OCI-LY3 (cell line): Measurements from ENCODE around the gene DENND2A.

Source experiments
- H2AFZ ChIP-seq: fragments of 200-600, 300-600 bp; shearing (Covaris generic); 2 replicates; pipeline ENCODE4 v1.6.0; 2014; ENCODE audit warnings: antibody characterized with exemption, low read depth, low read length
- H3K27ac ChIP-seq: fragments of 200-600, 300-600 bp; sonication (generic); 2 replicates; pipeline ENCODE4 v1.5.1; 2014; ENCODE audit warnings: mild to moderate bottlenecking, low read length, moderate library complexity, mixed read lengths
- H3K27me3 ChIP-seq: fragments of 200-600, 300-600 bp; sonication (generic); 2 replicates; pipeline ENCODE4 v1.6.1; 2014; ENCODE audit warnings: low read depth, low read length, mixed read lengths
- H3K36me3 ChIP-seq: fragments of 200-600, 300-600 bp; sonication (generic); replicated peaks from 2 replicates; pipeline ENCODE3; 2014; ENCODE audit warnings: low read depth, low read length, mixed read lengths
- H3K4me1 ChIP-seq: fragments of 300-600, 200-600 bp; sonication (generic); 2 replicates; pipeline ENCODE4 v1.6.1; 2014; ENCODE audit warnings: low read length, mixed read lengths
- H3K4me2 ChIP-seq: fragments of 200-600, 300-600 bp; sonication (generic); 2 replicates; pipeline ENCODE4 v1.6.1; 2014; ENCODE audit warnings: low read length, mixed read lengths
- H3K4me3 ChIP-seq: fragments of 300-600, 200-600 bp; sonication (generic); 2 replicates; pipeline ENCODE4 v1.5.1; 2014; ENCODE audit warnings: antibody characterized with exemption, mild to moderate bottlenecking, low read length, moderate library complexity
- H3K79me2 ChIP-seq: fragments of 300-600, 200-600 bp; shearing (Covaris generic); 2 replicates; pipeline ENCODE4 v1.6.1; 2014; ENCODE audit warnings: mild to moderate bottlenecking, low read length, mixed read lengths
- H3K9ac ChIP-seq: fragments of 300-600, 200-600 bp; shearing (Covaris generic); 2 replicates; pipeline ENCODE4 v1.6.0; 2014; ENCODE audit warnings: mild to moderate bottlenecking, low read length, moderate library complexity
- H3K9me3 ChIP-seq: fragments of 200-600, 300-600 bp; shearing (Covaris generic); 2 replicates; pipeline ENCODE4 v1.6.1; 2014; ENCODE audit warnings: low read length, mixed read lengths; ENCODE audit not compliant: insufficient read depth
- H4K20me1 ChIP-seq: fragments of 200-600, 300-600 bp; sonication (generic); 2 replicates; pipeline ENCODE4 v1.6.1; 2016; ENCODE audit warnings: low read length, mixed read lengths; ENCODE audit not compliant: insufficient read depth
- CTCF ChIP-seq: fragments of 200-600, 300-600 bp; sonication (generic); IDR thresholded peaks from 2 replicates; pipeline ENCODE4 v1.5.1; 2014; ENCODE audit warnings: antibody characterized with exemption, low read length, low read depth
- EZH2phosphoT487 ChIP-seq: fragments of 200-600 bp; shearing (Covaris generic); IDR thresholded peaks from 2 replicates; pipeline ENCODE4 v1.6.1; 2018; ENCODE audit warnings: antibody characterized with exemption, mixed run types, low read depth

DENND2A gene

GRCh38 chr7:140643416-140643815 is 2.8 kb upstream of the DENND2A start:
- H2AFZ ChIP-seq: no peak overlapping the region
- H3K27ac ChIP-seq: no peak overlapping the region
- H3K36me3 ChIP-seq: no peaks in the 10 kb centered on the region
- H3K9me3 ChIP-seq: no peaks in the 10 kb centered on the region
- TF ChIP-seq CTCF: no peak
- no peak for TF ChIP-seq EZH2phosphoT487
- H3K79me2 ChIP-seq: no peaks in the 10 kb centered on the region
- no peak overlapping the region for H3K9ac ChIP-seq
- H3K27me3 ChIP-seq: no peaks in the 10 kb centered on the region; the same call in 1 of the 2 replicates
- no peak overlapping the region for H3K4me2 ChIP-seq
- no peaks in the 10 kb centered on the region for H3K4me1 ChIP-seq
- H4K20me1 ChIP-seq: no peaks in the 10 kb centered on the region
- no peak overlapping the region for H3K4me3 ChIP-seq

- H3K9ac ChIP-seq: no peak overlapping the region
- H3K27ac ChIP-seq: no peak overlapping the region
- no peaks in the 10 kb centered on the region for H3K36me3 ChIP-seq
- no peaks in the 10 kb centered on the region for H3K4me1 ChIP-seq
- TF ChIP-seq EZH2phosphoT487 (no peak), CTCF (no peak)
- no peak overlapping the region for H2AFZ ChIP-seq
- H3K9me3 ChIP-seq: no peaks in the 10 kb centered on the region
- peaks cover 10% of the 10 kb centered on the region for H3K27me3 ChIP-seq
- H3K4me2 ChIP-seq: no peak overlapping the region
- no peak overlapping the region for H3K4me3 ChIP-seq
- H4K20me1 ChIP-seq: no peaks in the 10 kb centered on the region
- H3K79me2 ChIP-seq: no peaks in the 10 kb centered on the region
Observed at GRCh38 chr7:140641524-140642195, 1.0 kb upstream of the DENND2A start.

GRCh38 chr7:140640060-140640637 is 464 bp downstream of the DENND2A start:
- Histone ChIP-seq H3K27me3 (peaks cover 10% of the 10 kb centered on the region), H3K79me2 (no peaks in the 10 kb centered on the region), H3K4me3 (no peak overlapping the region), H3K27ac (no peak overlapping the region), H3K9me3 (no peaks in the 10 kb centered on the region), H3K9ac (no peak overlapping the region), H2AFZ (no peak overlapping the region), H3K36me3 (no peaks in the 10 kb centered on the region), H3K4me2 (no peak overlapping the region), H4K20me1 (no peaks in the 10 kb centered on the region), H3K4me1 (no peaks in the 10 kb centered on the region)
- no peak for TF ChIP-seq CTCF
- no peak for TF ChIP-seq EZH2phosphoT487

GRCh38 chr7:140639366-140640053 is 1.1 kb downstream of the DENND2A start:
- no peak overlapping the region for H2AFZ ChIP-seq
- no peak overlapping the region for H3K27ac ChIP-seq
- H3K79me2 ChIP-seq: no peaks in the 10 kb centered on the region
- no peak overlapping the region for H3K4me2 ChIP-seq
- no peaks in the 10 kb centered on the region for H3K36me3 ChIP-seq
- no peaks in the 10 kb centered on the region for H4K20me1 ChIP-seq
- no peaks in the 10 kb centered on the region for H3K9me3 ChIP-seq
- H3K4me3 ChIP-seq: no peak overlapping the region
- H3K4me1 ChIP-seq: no peaks in the 10 kb centered on the region
- peaks cover 10% of the 10 kb centered on the region for H3K27me3 ChIP-seq
- no peak overlapping the region for H3K9ac ChIP-seq
- TF ChIP-seq EZH2phosphoT487 (no peak), CTCF (no peak)
